ENCODE results near the gene MIDN.
"Not testable (repeated sequence)": the region's sequence is repeated elsewhere in the genome, so short reads cannot be mapped to it uniquely, and the experiment has no call there.

GRCh38 chr19:1246265-1247087 lies 1.9 kb upstream of the MIDN start:
- TF ChIP-seq, protein P1, sequence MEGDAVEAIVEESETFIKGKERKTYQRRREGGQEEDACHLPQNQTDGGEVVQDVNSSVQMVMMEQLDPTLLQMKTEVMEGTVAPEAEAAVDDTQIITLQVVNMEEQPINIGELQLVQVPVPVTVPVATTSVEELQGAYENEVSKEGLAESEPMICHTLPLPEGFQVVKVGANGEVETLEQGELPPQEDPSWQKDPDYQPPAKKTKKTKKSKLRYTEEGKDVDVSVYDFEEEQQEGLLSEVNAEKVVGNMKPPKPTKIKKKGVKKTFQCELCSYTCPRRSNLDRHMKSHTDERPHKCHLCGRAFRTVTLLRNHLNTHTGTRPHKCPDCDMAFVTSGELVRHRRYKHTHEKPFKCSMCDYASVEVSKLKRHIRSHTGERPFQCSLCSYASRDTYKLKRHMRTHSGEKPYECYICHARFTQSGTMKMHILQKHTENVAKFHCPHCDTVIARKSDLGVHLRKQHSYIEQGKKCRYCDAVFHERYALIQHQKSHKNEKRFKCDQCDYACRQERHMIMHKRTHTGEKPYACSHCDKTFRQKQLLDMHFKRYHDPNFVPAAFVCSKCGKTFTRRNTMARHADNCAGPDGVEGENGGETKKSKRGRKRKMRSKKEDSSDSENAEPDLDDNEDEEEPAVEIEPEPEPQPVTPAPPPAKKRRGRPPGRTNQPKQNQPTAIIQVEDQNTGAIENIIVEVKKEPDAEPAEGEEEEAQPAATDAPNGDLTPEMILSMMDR (IDR thresholded peaks at IDR 0.05), result not testable (repeated sequence)
- not testable (repeated sequence) for TF ChIP-seq POLR2A (IDR thresholded peaks at IDR 0.05)
